GM21390 (cell line): ENCODE measurements around the gene CELA2A.
"Not testable (repeated sequence)": the region's sequence is repeated elsewhere in the genome, so short reads cannot be mapped to it uniquely, and the experiment has no call there.

ENCODE experiments used
- ATAC-seq: cut with Tn5 transposase; IDR thresholded peaks from one replicate; pipeline ENCODE4 v1.9.1; 2021; ENCODE audit not compliant: unreplicated experiment

Gene CELA2A

GRCh38 chr1:15466955-15467625 is 10.6 kb downstream of the CELA2A start:
- ATAC-seq, result not testable (repeated sequence)

- no peak for ATAC-seq
Observed at GRCh38 chr1:15468145-15468544, 11.6 kb downstream of the CELA2A start.

- ATAC-seq, result no peak
Observed at GRCh38 chr1:15469361-15469760, 12.8 kb downstream of the CELA2A start.

- not testable (repeated sequence) for ATAC-seq
Observed at GRCh38 chr1:15469821-15470448, 13.4 kb downstream of the CELA2A start.

- ATAC-seq, result not testable (repeated sequence)
Observed at GRCh38 chr1:15471067-15471466, 14.5 kb downstream of the CELA2A start.

GRCh38 chr1:15471723-15472122 is 15.2 kb downstream of the CELA2A start:
- ATAC-seq, result not testable (repeated sequence)

GRCh38 chr1:15472587-15472986 is 16.1 kb downstream of the CELA2A start:
- no peak for ATAC-seq

GRCh38 chr1:15475752-15476314 is 19.3 kb downstream of the CELA2A start, which contains the start of gene CELA2B:
Gene CELA2B, plus strand, starts transcription at chr1:15476104. Its CDS starts 22 bp downstream, at chr1:15476126.
- ATAC-seq, result no peak

GRCh38 chr1:15476927-15477326 is 20.4 kb downstream of the CELA2A start:
- ATAC-seq, result no peak

- no peak for ATAC-seq
Observed at GRCh38 chr1:15477646-15478212, 21.2 kb downstream of the CELA2A start.

- no peak for ATAC-seq
Observed at GRCh38 chr1:15479654-15480347, 23.3 kb downstream of the CELA2A start.

GRCh38 chr1:15482455-15482854 is 25.9 kb downstream of the CELA2A start:
- not testable (repeated sequence) for ATAC-seq

- ATAC-seq, result not testable (repeated sequence)
Observed at GRCh38 chr1:15482983-15483543, 26.5 kb downstream of the CELA2A start.

GRCh38 chr1:15483971-15484370 is 27.4 kb downstream of the CELA2A start:
- ATAC-seq, result no peak

GRCh38 chr1:15484443-15484842 is 27.9 kb downstream of the CELA2A start:
- ATAC-seq, result not testable (repeated sequence)

GRCh38 chr1:15485636-15486035 is 29.1 kb downstream of the CELA2A start:
- ATAC-seq, result no peak

- not testable (repeated sequence) for ATAC-seq
Observed at GRCh38 chr1:15486844-15487610, 30.5 kb downstream of the CELA2A start.

- ATAC-seq, result no peak
Observed at GRCh38 chr1:15488371-15488770, 31.8 kb downstream of the CELA2A start.

- ATAC-seq, result no peak
Observed at GRCh38 chr1:15489052-15489736, 32.7 kb downstream of the CELA2A start.

GRCh38 chr1:15491010-15491409 is 34.5 kb downstream of the CELA2A start:
- ATAC-seq, result not testable (repeated sequence)
